Fibroblast of lung (primary cell): Measurements from ENCODE around the gene WBP4. TPM values are rescaled to one million over a fixed set of nuclear protein-coding genes. Genes with fewer than 3 reads are reported as not detected.

Experiments
- DNase-seq, 2 donors: peaks; one replicate each; pipeline versions ENCODE4 v3.0.0 to v3.0.0-alpha.2; 2010; ENCODE audit warnings: low read depth in 2 of 2
- H2AFZ ChIP-seq: 2 replicates; pipeline ENCODE4 v1.5.1; 2012; ENCODE audit warnings: low read length, control low read depth, inconsistent platforms
- H3K27ac ChIP-seq: 2 replicates; pipeline ENCODE4 v1.5.1; 2011; ENCODE audit warnings: low read length, control low read depth; ENCODE audit not compliant: insufficient read depth
- H3K27me3 ChIP-seq: 2 replicates; pipeline ENCODE4 v1.5.1; 2011; ENCODE audit warnings: mild to moderate bottlenecking, low read length; ENCODE audit not compliant: control insufficient read depth, insufficient read depth
- H3K36me3 ChIP-seq: 2 replicates; pipeline ENCODE4 v1.5.1; 2011; ENCODE audit warnings: low read length; ENCODE audit not compliant: control insufficient read depth, insufficient read depth
- H3K4me1 ChIP-seq: 2 replicates; pipeline ENCODE4 v1.5.1; 2011; ENCODE audit warnings: low read length; ENCODE audit not compliant: control insufficient read depth, insufficient read depth; ENCODE audit errors: extremely low read depth
- H3K4me2 ChIP-seq: 2 replicates; pipeline ENCODE4 v1.5.1; 2011; ENCODE audit warnings: low read length, control low read depth; ENCODE audit not compliant: insufficient read depth; ENCODE audit errors: extremely low read depth
- H3K4me3 ChIP-seq, 4 experiments: fragments of 200-600 bp in 1 of 4; sonication (generic) in 1 of 4; replicated peaks in 1 of 4; 2 replicates each; pipeline ENCODE4 v1.5.1; 2011 to 2016; ENCODE audit warnings: low read length in 4 of 4, low read depth in 3 of 4, mild to moderate bottlenecking in 3 of 4, control low read depth in 2 of 4, inconsistent platforms in 1 of 4, mixed read lengths in 1 of 4; ENCODE audit not compliant: insufficient read depth in 1 of 4; ENCODE audit errors: control extremely low read depth in 1 of 4
- H3K79me2 ChIP-seq: 2 replicates; pipeline ENCODE4 v1.5.1; 2012; ENCODE audit warnings: mild to moderate bottlenecking, low read length, inconsistent platforms; ENCODE audit not compliant: control insufficient read depth, insufficient read depth
- H3K9ac ChIP-seq: 2 replicates; pipeline ENCODE4 v1.5.1; 2011; ENCODE audit warnings: mild to moderate bottlenecking, low read length, control low read depth; ENCODE audit not compliant: insufficient read depth
- H3K9me3 ChIP-seq: 2 replicates; pipeline ENCODE4 v1.5.1; 2012; ENCODE audit warnings: low read depth, low read length; ENCODE audit not compliant: control insufficient read depth, insufficient read depth
- H4K20me1 ChIP-seq: 2 replicates; pipeline ENCODE4 v1.5.1; 2011; ENCODE audit warnings: low read length; ENCODE audit not compliant: control insufficient read depth, insufficient read depth; ENCODE audit errors: extremely low read depth
- CTCF ChIP-seq, 2 donors: IDR thresholded peaks in 1 of 2; conservative IDR thresholded peaks in 1 of 2; 1 replicate in 1 of 2; 2 replicates in 1 of 2; pipeline ENCODE4 v1.5.1; 2011 to 2012; ENCODE audit warnings: low read length in 2 of 2, control low read depth in 1 of 2, inconsistent platforms in 1 of 2, low read depth in 1 of 2, mild to moderate bottlenecking in 1 of 2
- EZH2 ChIP-seq: IDR thresholded peaks from 2 replicates; pipeline ENCODE4 v1.5.1; 2012; ENCODE audit warnings: low read length, control low read depth, mild to moderate bottlenecking; ENCODE audit errors: missing control alignments
- polyA plus RNA-seq, 2 donors: library from polyadenylated mRNA; depleted of rRNA in 1 of 2; stranded (reverse) in 1 of 2; unstranded in 1 of 2; fragments of >200 nt; gene quantifications; 2 replicates each; pipeline ENCODE4 v1.2.1, GENCODE V29; 2011 to 2012; ENCODE audit warnings: missing spikeins in 1 of 2
- total RNA-seq: library from RNA; depleted of rRNA; stranded (reverse); fragments of >200 nt; gene quantifications from 2 replicates; pipeline ENCODE4 v1.2.1, GENCODE V29; 2014

The WBP4 gene
- total and polyA plus RNA-seq, 2 donors (not counting 1 experiment from before 2014, with no cell fraction given): 13.7 to 17.7 TPM

GRCh38 chr13:41064493-41064892 lies 3.2 kb downstream of the WBP4 start:
- DNase-seq: peak; percentile 75 to 81
- H3K9ac ChIP-seq: no peak overlapping the region
- no peaks in the 10 kb centered on the region for H3K27me3 ChIP-seq
- H3K4me3 ChIP-seq: peak overlapping the region in 2 of 4 experiments; percentile 21 to 23
- no peak for TF ChIP-seq EZH2
- TF ChIP-seq CTCF (conservative IDR thresholded peaks at IDR 0.05 in 1 of 2, IDR thresholded peaks at IDR 0.05 in 1 of 2; ENCODE audit: low read depth in 1 of 2, low read length in 2 of 2): no peak
- H3K27ac ChIP-seq: peak overlapping the region; percentile 74
- no peak overlapping the region for H2AFZ ChIP-seq
- peak overlapping the region; percentile 70 for H3K4me2 ChIP-seq
- peaks cover 5% of the 10 kb centered on the region for H3K36me3 ChIP-seq
- no peaks in the 10 kb centered on the region for H3K9me3 ChIP-seq
- H3K79me2 ChIP-seq: peaks cover 33% of the 10 kb centered on the region
- peaks cover 21% of the 10 kb centered on the region for H3K4me1 ChIP-seq
- H4K20me1 ChIP-seq: no peaks in the 10 kb centered on the region

GRCh38 chr13:41065078-41065477 lies 3.8 kb downstream of the WBP4 start:
- Histone ChIP-seq H3K27me3 (no peaks in the 10 kb centered on the region), H3K36me3 (peaks cover 5% of the 10 kb centered on the region), H3K79me2 (peaks cover 29% of the 10 kb centered on the region), H3K9ac (no peak overlapping the region), H3K4me3 (peak overlapping the region in 1 of 4 experiments; percentile 6), H4K20me1 (no peaks in the 10 kb centered on the region), H3K27ac (peak overlapping the region; percentile 74), H3K4me1 (peaks cover 21% of the 10 kb centered on the region), H3K4me2 (peak overlapping the region; percentile 70), H3K9me3 (no peaks in the 10 kb centered on the region), H2AFZ (no peak overlapping the region)
- peak; percentile 80 to 92 for DNase-seq
- TF ChIP-seq EZH2 (no peak), CTCF (conservative IDR thresholded peaks at IDR 0.05 in 1 of 2, IDR thresholded peaks at IDR 0.05 in 1 of 2; ENCODE audit: low read depth in 1 of 2, low read length in 2 of 2) (no peak)

GRCh38 chr13:41074523-41074922 lies 13.2 kb downstream of the WBP4 start:
- H3K4me3 ChIP-seq: no peak overlapping the region
- H3K4me1 ChIP-seq: no peaks in the 10 kb centered on the region
- H3K79me2 ChIP-seq: no peaks in the 10 kb centered on the region
- peaks cover 15% of the 10 kb centered on the region for H3K36me3 ChIP-seq
- TF ChIP-seq CTCF (conservative IDR thresholded peaks at IDR 0.05 in 1 of 2, IDR thresholded peaks at IDR 0.05 in 1 of 2; ENCODE audit: low read depth in 1 of 2, low read length in 2 of 2) (no peak), EZH2 (no peak)
- no peak overlapping the region for H3K9ac ChIP-seq
- no peaks in the 10 kb centered on the region for H4K20me1 ChIP-seq
- no peak overlapping the region for H3K4me2 ChIP-seq
- H3K27me3 ChIP-seq: no peaks in the 10 kb centered on the region
- H3K27ac ChIP-seq: no peak overlapping the region
- DNase-seq: no peak
- no peaks in the 10 kb centered on the region for H3K9me3 ChIP-seq
- no peak overlapping the region for H2AFZ ChIP-seq
